H1 (cell line): Measurements from ENCODE around the gene KLK7. TPM values are rescaled to one million over a fixed set of nuclear protein-coding genes. Genes with fewer than 3 reads are reported as not detected.

ENCODE experiments used
- CTCF ChIA-PET: fragments of 300-600 bp; sonication (Branson Sonifier 250); formaldehyde crosslinking; loops from one replicate; lab custom pipeline; 2021; ENCODE audit not compliant: partially characterized antibody; lab: Charles Lee
- POLR2A ChIA-PET: fragments of 300-600 bp; sonication (Branson Sonifier 250); formaldehyde crosslinking; loops from one replicate; lab custom pipeline; 2021; ENCODE audit warnings: inconsistent platforms; ENCODE audit not compliant: partially characterized antibody; lab: Charles Lee
- DNase-seq, 2 experiments: peaks; one replicate each; pipeline versions ENCODE4 v3.0.0 to v3.0.0-alpha.2; 2010 to 2022; ENCODE audit warnings: low spot score in 2 of 2, low read depth in 1 of 2, mixed read lengths in 1 of 2
- FAIRE-seq: peaks from 2 replicates; lab custom pipeline; 2011; peaks lifted over from hg19 to GRCh38; lab: Jason Lieb, UNC
- H2AFZ ChIP-seq: 2 replicates; pipeline ENCODE4 v1.8.1; 2012; ENCODE audit warnings: low read length, inconsistent platforms
- H2AK5ac ChIP-seq: 2 replicates; pipeline ENCODE4 v1.6.1; 2013; ENCODE audit warnings: low read depth, low read length
- H2BK120ac ChIP-seq: replicated peaks from 2 replicates; pipeline ENCODE3; 2013; ENCODE audit warnings: low read depth, low read length, inconsistent platforms
- H2BK12ac ChIP-seq: 2 replicates; pipeline ENCODE4 v1.6.1; 2013; ENCODE audit warnings: low read depth, low read length
- H2BK15ac ChIP-seq: 2 replicates; pipeline ENCODE4 v1.6.1; 2013; ENCODE audit warnings: low read length
- H2BK20ac ChIP-seq: 2 replicates; pipeline ENCODE4 v1.6.1; 2013; ENCODE audit warnings: low read length
- H2BK5ac ChIP-seq: 2 replicates; pipeline ENCODE4 v1.6.1; 2013; ENCODE audit warnings: low read depth, low read length
- H3K14ac ChIP-seq: 2 replicates; pipeline ENCODE4 v1.6.1; 2013; ENCODE audit warnings: inconsistent platforms; ENCODE audit not compliant: insufficient read length
- H3K18ac ChIP-seq: 2 replicates; pipeline ENCODE4 v1.6.1; 2013; ENCODE audit warnings: low read length; ENCODE audit errors: extremely low read depth
- H3K23ac ChIP-seq: 2 replicates; pipeline ENCODE4 v1.6.1; 2013; ENCODE audit warnings: inconsistent platforms; ENCODE audit not compliant: insufficient read length
- H3K23me2 ChIP-seq: 2 replicates; pipeline ENCODE4 v1.6.1; 2013; ENCODE audit warnings: low read depth, low read length
- H3K27ac ChIP-seq: 2 replicates; pipeline ENCODE4 v1.6.1; 2011; ENCODE audit warnings: low read depth, low read length, inconsistent platforms
- H3K27me3 ChIP-seq, 4 experiments: replicated peaks in 1 of 4; 1 replicate in 1 of 4; 2 replicates in 3 of 4; pipeline versions ENCODE4 v1.6.1 to v1.8.1; 2011 to 2013; ENCODE audit warnings: low read length in 3 of 4, mild to moderate bottlenecking in 3 of 4, inconsistent platforms in 2 of 4, mixed read lengths in 2 of 4, moderate library complexity in 1 of 4; ENCODE audit not compliant: control insufficient read depth in 3 of 4, insufficient read depth in 3 of 4; ENCODE audit errors: extremely low read depth in 1 of 4
- H3K36me3 ChIP-seq, 4 experiments: 2 replicates each; pipeline versions ENCODE4 v1.6.1 to v1.8.1; 2011 to 2013; ENCODE audit warnings: mild to moderate bottlenecking in 4 of 4, low read length in 3 of 4, moderate library complexity in 2 of 4, control low read depth in 1 of 4, inconsistent platforms in 1 of 4; ENCODE audit not compliant: insufficient read depth in 4 of 4, control insufficient read depth in 2 of 4
- H3K4ac ChIP-seq: replicated peaks from 2 replicates; pipeline ENCODE3; 2013; ENCODE audit warnings: low read length, low read depth, mixed read lengths, inconsistent platforms; ENCODE audit not compliant: insufficient read length
- H3K4me1 ChIP-seq, 4 experiments: replicated peaks in 1 of 4; 1 replicate in 1 of 4; 2 replicates in 3 of 4; pipeline versions ENCODE4 v1.6.1 to v1.8.1; 2011 to 2013; ENCODE audit warnings: low read length in 3 of 4, inconsistent platforms in 2 of 4, mixed read lengths in 1 of 4; ENCODE audit not compliant: insufficient read depth in 4 of 4, control insufficient read depth in 3 of 4
- H3K4me2 ChIP-seq, 2 experiments: 2 replicates each; pipeline versions ENCODE4 v1.6.1 to v1.8.1; 2011 to 2013; ENCODE audit warnings: low read depth in 2 of 2, low read length in 2 of 2, control low read depth in 1 of 2, inconsistent platforms in 1 of 2, mild to moderate bottlenecking in 1 of 2; ENCODE audit not compliant: insufficient read depth in 1 of 2
- H3K4me3 ChIP-seq, 4 experiments: fragments of 200-600, 300-600 bp in 1 of 4; sonication (generic), shearing (Covaris generic), sonication (Bioruptor Twin) in 1 of 4; 2 replicates each; pipeline versions ENCODE4 v1.5.1 to v1.8.1; 2011 to 2016; ENCODE audit warnings: low read length in 4 of 4, low read depth in 3 of 4, control low read depth in 2 of 4, inconsistent platforms in 2 of 4, mild to moderate bottlenecking in 2 of 4, mixed read lengths in 1 of 4, moderate library complexity in 1 of 4; ENCODE audit not compliant: insufficient read depth in 2 of 4; ENCODE audit errors: extremely low read depth in 1 of 4
- H3K56ac ChIP-seq: replicated peaks from 2 replicates; pipeline ENCODE3; 2013; ENCODE audit warnings: low read depth, mild to moderate bottlenecking, mixed read lengths, low read length, inconsistent platforms; ENCODE audit not compliant: insufficient read length
- H3K79me1 ChIP-seq: 2 replicates; pipeline ENCODE4 v1.6.1; 2013; ENCODE audit warnings: low read depth, low read length, control low read depth
- H3K79me2 ChIP-seq, 2 experiments: 2 replicates each; pipeline versions ENCODE4 v1.6.1 to v1.8.1; 2012 to 2013; ENCODE audit warnings: low read length in 2 of 2, mild to moderate bottlenecking in 2 of 2, inconsistent platforms in 1 of 2; ENCODE audit not compliant: insufficient read depth in 2 of 2, control insufficient read depth in 1 of 2
- H3K9ac ChIP-seq, 4 experiments: replicated peaks in 1 of 4; 1 replicate in 1 of 4; 2 replicates in 3 of 4; pipeline versions ENCODE4 v1.6.1 to v1.8.1; 2011 to 2013; ENCODE audit warnings: low read depth in 3 of 4, low read length in 3 of 4, control low read depth in 2 of 4, mild to moderate bottlenecking in 2 of 4, moderate library complexity in 2 of 4, inconsistent platforms in 1 of 4; ENCODE audit errors: extremely low read depth in 1 of 4
- H3K9me3 ChIP-seq, 2 experiments: 2 replicates each; pipeline versions ENCODE4 v1.6.1 to v1.8.1; 2012 to 2013; ENCODE audit warnings: mild to moderate bottlenecking in 2 of 2, moderate library complexity in 2 of 2, control low read depth in 1 of 2, inconsistent platforms in 1 of 2, low read depth in 1 of 2, low read length in 1 of 2, mixed read lengths in 1 of 2; ENCODE audit not compliant: insufficient read depth in 2 of 2
- H4K20me1 ChIP-seq, 2 experiments: replicated peaks in 1 of 2; 2 replicates each; pipeline versions ENCODE3 to v1.8.1; 2011 to 2013; ENCODE audit warnings: inconsistent platforms in 2 of 2, low read length in 2 of 2, mild to moderate bottlenecking in 1 of 2; ENCODE audit not compliant: insufficient read depth in 2 of 2, control insufficient read depth in 1 of 2
- H4K5ac ChIP-seq: 2 replicates; pipeline ENCODE4 v1.6.1; 2013; ENCODE audit warnings: low read length, low read depth, mixed read lengths, inconsistent platforms; ENCODE audit not compliant: insufficient read length
- H4K8ac ChIP-seq: 2 replicates; pipeline ENCODE4 v1.8.0; 2013; ENCODE audit warnings: mild to moderate bottlenecking, moderate library complexity, low read length, inconsistent platforms; ENCODE audit not compliant: insufficient read depth; ENCODE audit errors: extremely low read depth
- H4K91ac ChIP-seq: replicated peaks from 2 replicates; pipeline ENCODE3; 2013; ENCODE audit warnings: low read length, mixed read lengths, inconsistent platforms; ENCODE audit not compliant: insufficient read length
- CTBP2 ChIP-seq: IDR thresholded peaks from 2 replicates; pipeline ENCODE4 v1.7.0; 2011; ENCODE audit warnings: borderline replicate concordance, mild to moderate bottlenecking, moderate library complexity, mixed read lengths, low read length; ENCODE audit not compliant: insufficient read depth, insufficient read length
- WGBS, 2 experiments: shearing (Covaris generic) in 1 of 2; methylation state at CpG; one replicate each; pipeline versions ENCODE4 v1.1.6 to v1.1.7; 2013 to 2015; ENCODE audit warnings: low lambda C conversion rate in 2 of 2, mixed read lengths in 2 of 2, inconsistent platforms in 1 of 2, low coverage in 1 of 2, missing lambda C conversion rate in 1 of 2; ENCODE audit not compliant: insufficient replicate concordance in 2 of 2, insufficient coverage in 1 of 2, insufficient read length in 1 of 2; ENCODE audit errors: extremely low coverage in 1 of 2, missing lambda C conversion rate in 1 of 2; 5-methylcytosine and 5-hydroxymethylcytosine counted together
- polyA plus RNA-seq, 7 experiments: library from polyadenylated mRNA; depleted of rRNA in 3 of 7; stranded (reverse) in 5 of 7; unstranded in 2 of 7; fragments of >200 nt in 5 of 7; fragments of 200-250 nt in 2 of 7; gene quantifications; 1 replicate in 5 of 7; 2 replicates in 1 of 7; 4 replicates in 1 of 7; pipeline versions ENCODE4 v1.2.1 to v1.2.3, GENCODE V29; 2011 to 2013; ENCODE audit warnings: missing spikeins in 2 of 7, mixed read lengths in 2 of 7
- total RNA-seq: library from RNA; stranded (reverse); fragmentation: NEBNext Ultra II Directional; extraction: Animal tissue kit (Norgen Biotek cat#: 25700); gene quantifications from 2 replicates; pipeline ENCODE4 v1.2.1, GENCODE V29; 2021

Gene KLK7
- total and polyA plus RNA-seq, 2 of the 8 experiments (the other 6 are each of a cell fraction or from before 2014, with no cell fraction given), result 0.73 to 1.4 TPM

GRCh38 chr19:50998061-50998460 lies 14.3 kb upstream of the KLK7 start:
- Histone ChIP-seq H2BK5ac (no peak overlapping the region), H3K14ac (no peak overlapping the region), H3K18ac (no peak overlapping the region), H3K36me3 (no peaks in the 10 kb centered on the region), H3K56ac (no peak overlapping the region), H2BK12ac (no peak overlapping the region), H2BK20ac (no peak overlapping the region), H2AFZ (no peak overlapping the region), H3K9me3 (no peaks in the 10 kb centered on the region), H3K79me1 (no peaks in the 10 kb centered on the region), H3K23me2 (no peaks in the 10 kb centered on the region), H3K27me3 (no peaks in the 10 kb centered on the region; a peak in 1 of 7 replicates), H3K23ac (no peak overlapping the region), H3K4me3 (no peak overlapping the region), H3K27ac (no peak overlapping the region), H3K4ac (no peak overlapping the region), H4K5ac (no peak overlapping the region), H3K79me2 (no peaks in the 10 kb centered on the region), H3K4me2 (no peak overlapping the region), H4K91ac (no peak overlapping the region), H3K9ac (no peak overlapping the region), H2BK15ac (no peak overlapping the region), H4K20me1 (no peaks in the 10 kb centered on the region), H3K4me1 (peaks cover 0 to 20% (median 6%) of the 10 kb centered on the region in 4 experiments; a peak in 6 of 7 replicates), H4K8ac (no peak overlapping the region), H2AK5ac (no peak overlapping the region), H2BK120ac (no peak overlapping the region)
- FAIRE-seq, result no peak
- DNase-seq, result no peak
- POLR2A ChIA-PET, result no interaction called here
- CTCF ChIA-PET, result interaction anchor here (1.1 to 3.6 kb wide), 3 partner anchors 15 to 76 kb away, joined by 3 to 19 read pairs (median 5); no protein-coding TSS in a partner anchor
- TF ChIP-seq CTBP2, result no peak
- WGBS, 2 experiments, result 75 to 100% methylated on average over 2 to 5 of the region's 5 CpGs
